GM18861 (cell line): ENCODE measurements around the gene YDJC.
"Not testable (repeated sequence)": the region's sequence is repeated elsewhere in the genome, so short reads cannot be mapped to it uniquely, and the experiment has no call there.

Experiments
- ATAC-seq: cut with Tn5 transposase; IDR thresholded peaks from one replicate; pipeline ENCODE4 v1.9.1; 2021; ENCODE audit not compliant: unreplicated experiment

YDJC gene

DNA sequence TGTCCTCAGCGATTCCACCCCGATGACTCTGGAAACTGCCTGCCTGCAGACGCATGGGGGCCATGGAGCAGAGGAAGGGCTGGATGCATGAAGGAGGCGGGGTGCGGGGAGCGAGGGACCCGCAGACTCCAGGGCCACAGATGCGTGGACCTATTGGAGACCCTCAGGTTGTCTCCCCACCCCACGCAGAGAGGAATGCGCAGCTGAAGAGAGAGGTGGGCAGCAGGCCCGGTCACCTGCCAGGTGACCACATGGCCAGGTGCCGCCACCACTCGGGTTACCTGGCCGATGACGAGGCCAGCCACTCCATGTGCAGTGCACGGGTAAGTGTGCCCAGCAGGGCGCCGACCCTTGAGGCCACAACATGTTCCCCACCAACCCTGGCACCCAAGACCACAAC lies 3.1 kb upstream of the YDJC start:
- no peak for ATAC-seq

- no peak for ATAC-seq
Observed at GRCh38 chr22:21632237-21632895, 2.5 kb upstream of the YDJC start, which contains the start of gene CCDC116. Gene CCDC116, plus strand, starts transcription at chr22:21632760. Its CDS starts 422 bp downstream, at chr22:21633182.

- no peak for ATAC-seq
Observed at GRCh38 chr22:21631025-21631424, 1.2 kb upstream of the YDJC start.

DNA sequence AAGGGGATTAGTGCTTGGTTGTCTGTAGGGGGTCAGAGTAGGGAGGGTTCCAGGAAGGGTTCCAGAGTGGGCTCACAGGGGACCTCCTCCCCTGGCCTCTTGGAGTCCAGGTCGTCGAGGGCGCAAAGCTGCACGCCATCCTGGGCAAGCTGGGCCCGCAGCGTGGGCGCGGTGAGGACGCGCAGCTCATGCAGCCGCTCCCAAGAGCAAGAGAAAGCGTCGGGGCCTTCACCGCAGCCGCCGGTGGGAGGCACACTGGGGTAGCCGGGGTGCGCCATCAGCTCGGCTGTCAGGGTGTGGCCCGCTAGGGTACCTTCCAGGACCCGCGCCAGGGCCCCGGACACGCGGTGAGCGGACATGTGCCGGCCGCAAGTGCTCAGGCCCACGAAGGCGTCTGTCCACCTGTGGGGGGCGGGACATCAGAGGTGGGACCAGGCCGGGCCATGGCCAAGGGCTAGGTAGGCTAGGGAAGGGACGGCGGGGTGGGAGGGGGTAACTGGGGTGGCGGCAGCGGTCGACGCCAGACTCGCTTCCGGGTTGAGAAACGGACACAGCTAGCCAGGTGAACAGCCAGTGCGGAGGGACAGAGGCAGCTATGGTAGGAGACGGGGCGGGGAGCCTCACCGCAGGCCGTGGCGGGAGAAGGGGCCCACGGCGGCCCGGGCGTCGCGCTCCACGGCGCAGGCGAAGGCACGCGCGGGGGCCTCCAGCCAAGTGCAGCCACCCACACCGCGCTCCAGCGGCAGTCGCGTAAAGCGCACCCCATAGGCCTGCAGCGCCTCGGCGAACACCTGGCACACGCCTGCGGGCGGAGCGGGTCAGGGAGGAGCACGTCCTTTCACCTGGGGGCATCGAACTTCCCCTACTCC lies 1.2 kb downstream of the YDJC start:
- ATAC-seq: no peak

GRCh38 chr22:21626735-21627469 lies 2.9 kb downstream of the YDJC start:
- ATAC-seq: no peak

DNA sequence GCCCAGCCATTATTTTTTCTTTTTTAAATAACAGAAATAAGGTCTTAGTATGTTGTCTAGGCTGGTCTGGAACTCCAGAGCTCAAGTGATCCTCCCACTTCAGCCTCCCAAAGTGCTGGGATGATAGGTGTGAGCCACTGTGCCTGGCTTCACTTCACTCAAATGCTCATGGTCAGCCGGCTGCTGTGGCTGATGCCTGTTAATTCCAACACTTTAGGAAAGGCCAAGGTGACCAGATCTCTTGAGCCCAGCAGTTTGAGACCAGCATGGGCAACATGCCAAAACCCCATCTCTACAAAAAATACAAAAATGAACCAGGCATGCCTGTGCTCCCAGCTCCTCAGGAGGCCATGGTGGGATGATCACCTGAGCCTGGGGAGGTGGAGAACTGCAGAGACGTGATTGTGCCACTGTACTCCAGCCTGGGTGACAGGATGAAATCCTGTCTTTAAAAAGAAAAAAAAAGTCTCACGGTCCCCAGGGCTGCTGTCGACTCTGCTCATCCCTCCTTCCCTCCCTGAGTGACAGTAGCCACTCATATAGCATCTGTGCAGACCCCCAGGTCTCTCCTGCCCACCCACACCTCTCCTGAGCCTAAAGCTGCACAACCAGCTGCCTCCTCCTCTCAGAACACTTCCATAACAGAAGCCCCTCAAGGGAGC lies 3.6 kb downstream of the YDJC start:
- no peak for ATAC-seq

DNA sequence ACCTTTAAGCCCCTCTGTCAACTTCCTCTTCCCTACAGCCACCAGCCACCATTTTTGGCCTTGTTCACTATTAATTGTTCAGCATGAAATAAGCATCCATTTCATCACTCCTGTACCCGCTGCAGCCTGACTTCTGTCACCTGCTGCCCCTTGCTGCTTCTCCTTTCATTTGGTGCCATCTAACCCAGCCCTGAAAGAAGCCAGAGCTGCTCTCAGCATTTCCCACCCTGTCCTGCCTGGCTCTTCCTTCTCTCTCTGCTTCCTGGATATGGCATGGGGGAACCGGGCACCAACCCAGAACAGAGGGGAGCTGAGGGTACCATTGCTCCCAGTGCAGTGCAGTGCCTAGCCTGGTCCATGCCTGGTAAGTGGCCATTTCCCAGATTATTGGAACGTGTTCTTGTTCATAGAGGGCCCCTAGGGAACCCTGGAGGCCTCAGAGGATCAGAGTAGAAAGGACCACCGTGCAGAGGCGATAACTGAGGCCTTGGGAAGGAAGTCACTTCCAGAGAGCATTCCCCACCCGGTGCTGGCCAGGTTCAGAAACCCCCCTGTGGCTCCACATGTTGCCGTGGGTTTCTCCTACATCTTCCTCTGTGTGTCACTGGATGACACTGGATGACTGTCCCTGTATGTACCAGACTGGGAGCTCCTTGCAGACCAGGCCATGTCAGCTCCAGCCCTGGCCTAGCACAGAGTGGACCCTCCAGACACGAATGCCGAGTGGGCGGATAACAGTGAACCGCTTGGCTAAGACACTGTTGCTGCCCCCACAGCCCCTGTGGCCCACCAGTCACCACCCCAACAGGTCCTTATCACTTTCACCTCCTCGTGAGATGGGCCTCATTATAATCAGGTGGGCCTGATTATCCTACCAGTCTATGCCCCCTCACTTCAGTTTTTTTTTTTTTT lies 4.7 kb downstream of the YDJC start:
- ATAC-seq: no peak

- ATAC-seq: no peak
Observed at GRCh38 chr22:21624120-21624879, 5.5 kb downstream of the YDJC start.

GRCh38 chr22:21623648-21623970 lies 6.2 kb downstream of the YDJC start:
- ATAC-seq: no peak

- ATAC-seq: no peak
Observed at GRCh38 chr22:21622919-21623647, 6.7 kb downstream of the YDJC start.

DNA sequence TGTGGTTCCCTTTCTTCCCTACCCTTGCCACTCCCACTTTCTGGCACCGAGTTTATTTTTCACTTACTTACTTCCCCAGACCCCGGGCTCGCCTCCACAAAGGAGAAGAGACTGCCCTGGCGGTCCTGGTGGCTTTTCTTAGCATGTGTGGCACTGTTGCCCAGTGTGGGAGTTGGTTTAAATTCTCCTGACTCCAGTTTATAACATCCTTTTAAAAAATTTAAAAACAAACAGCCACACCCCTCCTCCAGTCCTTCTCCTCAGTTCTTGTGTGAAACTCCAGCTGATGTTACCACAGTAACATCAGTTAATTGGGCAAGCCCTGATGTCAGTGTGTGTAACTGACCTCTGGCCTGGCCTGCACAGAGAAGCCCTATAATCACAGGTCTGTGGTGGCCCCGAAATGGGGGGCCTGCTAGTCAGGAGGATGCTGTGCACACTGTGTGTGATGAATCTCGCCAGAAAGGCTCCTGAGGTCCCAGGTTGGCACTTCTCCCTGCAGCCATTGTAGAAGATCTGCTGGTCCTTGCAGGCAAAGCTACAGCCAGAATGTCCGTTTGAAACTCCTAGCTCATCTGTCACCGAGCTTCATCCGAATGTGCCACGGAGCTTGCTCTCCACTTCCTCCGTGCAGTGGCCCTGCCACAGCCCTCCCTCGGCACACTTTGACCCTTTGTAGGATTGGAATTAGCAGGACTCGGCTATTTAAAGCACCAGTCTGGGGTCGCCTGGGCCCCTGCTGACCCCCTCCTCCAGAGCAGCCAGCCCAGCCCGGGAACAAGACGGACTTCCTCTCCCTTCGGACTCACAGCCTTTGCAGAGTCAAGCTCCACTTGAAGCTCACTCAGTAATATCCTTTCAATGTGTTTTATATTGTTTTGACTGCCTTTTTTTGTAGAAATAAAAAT lies 7.6 kb downstream of the YDJC start:
- no peak for ATAC-seq

GRCh38 chr22:21621025-21621424 lies 8.8 kb downstream of the YDJC start:
- no peak for ATAC-seq

DNA sequence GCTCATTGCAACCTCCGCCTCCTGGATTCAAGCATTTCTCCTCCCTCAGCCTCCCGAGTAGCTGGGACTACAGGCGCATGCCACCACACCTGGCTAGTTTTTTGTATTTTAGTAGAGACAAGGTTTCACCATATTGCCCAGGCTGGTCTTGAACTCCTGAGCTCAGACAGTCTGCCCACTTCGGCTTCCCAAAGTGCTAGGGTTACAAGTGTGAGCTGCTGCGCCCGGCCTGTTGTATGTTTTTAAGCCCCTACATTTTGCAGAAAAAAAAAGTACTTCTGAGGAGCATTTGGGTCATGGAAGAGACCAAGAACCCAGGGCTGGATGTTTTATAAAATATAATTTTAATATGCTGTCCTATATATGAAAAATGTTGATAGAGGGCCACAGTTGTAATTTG lies 12.5 kb downstream of the YDJC start:
- ATAC-seq: not testable (repeated sequence)

DNA sequence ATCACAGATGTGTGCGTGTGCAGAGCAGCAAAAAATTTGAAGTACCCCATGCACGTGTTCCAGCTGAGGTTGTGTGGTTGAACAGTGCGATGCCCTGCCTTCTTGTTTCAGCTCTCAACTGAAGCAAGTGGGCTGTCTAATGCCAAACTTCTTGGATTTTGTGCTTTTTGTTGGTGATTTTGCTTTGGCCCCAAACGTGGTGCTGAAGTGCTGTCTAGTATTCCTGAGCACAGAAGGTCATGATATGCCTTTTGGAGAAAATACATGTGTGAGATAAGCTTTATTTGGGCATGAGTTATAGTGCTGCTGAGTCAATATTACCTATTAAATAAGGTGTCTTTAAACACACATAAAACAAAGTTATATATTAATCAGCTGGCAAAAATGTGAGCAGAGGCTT lies 14.1 kb downstream of the YDJC start:
- ATAC-seq: no peak

DNA sequence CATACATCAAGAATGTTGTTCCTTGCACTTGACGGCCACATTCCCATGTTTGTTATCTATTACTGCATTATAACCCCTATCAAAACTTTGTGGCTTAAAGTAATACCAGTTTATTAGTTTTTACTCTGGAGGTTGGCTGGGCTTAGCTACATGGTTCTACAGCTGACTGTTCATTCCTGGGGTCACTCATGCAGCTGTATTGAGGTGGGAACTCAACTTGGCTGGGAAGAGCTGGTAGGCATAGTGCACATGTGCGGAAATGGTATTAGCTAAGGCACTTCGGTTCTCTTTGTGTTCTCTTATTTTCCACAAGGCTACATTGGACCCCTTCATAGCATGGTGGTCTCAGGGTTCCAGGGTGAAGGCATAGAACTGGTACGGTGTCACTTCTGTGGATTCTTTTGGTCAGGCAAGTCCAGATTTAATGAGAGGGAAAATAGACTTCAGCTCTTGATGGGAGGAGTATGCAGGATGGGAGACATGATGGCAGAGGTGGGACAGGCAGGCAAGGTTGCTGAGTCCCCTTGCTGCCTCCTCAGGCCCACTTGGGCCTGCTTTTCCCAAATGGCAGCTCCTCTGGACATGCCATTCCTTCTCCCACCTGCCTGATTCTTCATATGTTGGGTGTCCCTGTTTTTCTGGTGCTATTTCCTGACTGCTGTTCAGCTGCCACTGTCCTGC lies 16.1 kb downstream of the YDJC start:
- no peak for ATAC-seq

DNA sequence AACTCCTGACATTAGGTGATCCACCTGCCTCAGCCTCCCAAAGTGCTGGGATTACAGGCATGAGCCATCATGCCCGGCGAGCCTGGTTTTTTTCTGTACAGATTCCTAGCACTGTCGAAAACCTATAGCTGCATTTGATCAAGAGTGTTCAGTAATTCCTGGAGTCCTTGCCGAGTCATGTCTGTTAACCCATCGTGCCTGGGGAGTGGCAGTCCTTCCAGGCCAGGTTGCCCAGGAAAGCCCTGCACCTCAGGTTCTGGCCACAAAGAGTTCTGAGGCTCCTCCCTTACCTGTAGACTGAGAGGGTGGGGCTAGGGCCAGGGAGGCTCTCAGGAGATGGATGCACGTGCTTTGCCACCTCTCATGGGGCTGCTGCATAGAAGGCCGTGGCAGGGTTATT lies 17.0 kb downstream of the YDJC start:
- no peak for ATAC-seq
